ENCODE data around the gene MTHFD1. TPM values are rescaled to one million over a fixed set of nuclear protein-coding genes. Genes with fewer than 3 reads are reported as not detected.

The MTHFD1 gene
- polyA plus RNA-seq, 1 of the 3 experiments (the other 2 are of a cell fraction): 31.0 TPM

- TF ChIP-seq EP300 (IDR thresholded peaks at IDR 0.05; ENCODE audit: borderline replicate concordance in 1 of 2, low read depth in 1 of 2, low read length in 1 of 2) (no peak), GATA2 (CRISPR knock-in tag; IDR thresholded peaks at IDR 0.05) (no peak), RAD21 (IDR thresholded peaks at IDR 0.05; ENCODE audit: low read length) (no peak), FOSL2 (IDR thresholded peaks at IDR 0.05; ENCODE audit: borderline replicate concordance, low read depth) (no peak), RXRA (IDR thresholded peaks at IDR 0.05; ENCODE audit: borderline replicate concordance, low read depth) (no peak)
These were observed 105.3 kb downstream of the MTHFD1 start (continued) for GRCh38 chr14:64493455-64493854.

GRCh38 chr14:64495252-64495651 is 107.1 kb downstream of the MTHFD1 start:
- POLR2A ChIA-PET: interaction anchor here (1.4 kb wide), 1 partner anchor 45 kb away, joined by 6 read pairs; the partner anchor contains the start of gene HSPA2
- H2AFZ ChIP-seq (ENCODE audit: low read depth): no peak overlapping the region
- H3K9me3 ChIP-seq: no peaks in the 10 kb centered on the region
- no peak for DNase-seq
- CTCF ChIA-PET: interaction anchor here (1.4 to 3.4 kb wide), 4 partner anchors 16 to 65 kb away, joined by 3 to 22 read pairs (median 9); no protein-coding TSS in a partner anchor
- peaks cover 0 to 5% of the 10 kb centered on the region in 2 experiments; a peak in 2 of 4 replicates for H3K4me1 ChIP-seq (ENCODE audit: control insufficient read depth in 1 of 2, insufficient read depth in 2 of 2, low read depth in 1 of 2, low read length in 1 of 2)
- peaks cover 14 to 17% of the 10 kb centered on the region in 2 experiments for H3K36me3 ChIP-seq (replicated peaks in 1 of 2; ENCODE audit: control insufficient read depth in 1 of 2, insufficient read depth in 2 of 2, low read length in 1 of 2)
- no peaks in the 10 kb centered on the region for H3K9me2 ChIP-seq
- TF ChIP-seq YY1 (IDR thresholded peaks at IDR 0.05; ENCODE audit: low read depth) (no peak), FOXJ3 (CRISPR knock-in tag; IDR thresholded peaks at IDR 0.05) (no peak), NRF1 (IDR thresholded peaks at IDR 0.05; ENCODE audit: low read depth, low read length) (no peak), FOSL2 (IDR thresholded peaks at IDR 0.05; ENCODE audit: borderline replicate concordance, low read depth) (no peak), JUND (IDR thresholded peaks at IDR 0.05) (no peak)
- H3K4me3 ChIP-seq (ENCODE audit: low read depth in 2 of 2, low read length in 1 of 2): no peak overlapping the region
- no peak overlapping the region for H3K4me2 ChIP-seq
- H3K27me3 ChIP-seq (ENCODE audit: insufficient read depth): no peaks in the 10 kb centered on the region
- no peak overlapping the region for H3K9ac ChIP-seq
- no peak overlapping the region for H3K27ac ChIP-seq (ENCODE audit: low read depth in 2 of 2, low read length in 1 of 2)
- no peaks in the 10 kb centered on the region for H4K20me1 ChIP-seq (ENCODE audit: insufficient read depth)
- peaks cover 22% of the 10 kb centered on the region for H3K79me2 ChIP-seq (ENCODE audit: insufficient read depth)
- H3F3A ChIP-seq (replicated peaks; ENCODE audit: insufficient read depth): peaks cover 6% of the 10 kb centered on the region

- Histone ChIP-seq H3F3A (replicated peaks; ENCODE audit: insufficient read depth) (peaks cover 16% of the 10 kb centered on the region), H3K4me3 (ENCODE audit: low read depth in 2 of 2, low read length in 1 of 2) (no peak overlapping the region), H3K4me1 (ENCODE audit: control insufficient read depth in 1 of 2, insufficient read depth in 2 of 2, low read depth in 1 of 2, low read length in 1 of 2) (peaks cover 12 to 13% of the 10 kb centered on the region in 2 experiments; a peak in 3 of 4 replicates), H4K20me1 (ENCODE audit: insufficient read depth) (no peaks in the 10 kb centered on the region), H3K9ac (no peak overlapping the region), H3K36me3 (replicated peaks in 1 of 2; ENCODE audit: control insufficient read depth in 1 of 2, insufficient read depth in 2 of 2, low read length in 1 of 2) (peaks cover 13 to 17% of the 10 kb centered on the region in 2 experiments), H3K9me3 (no peaks in the 10 kb centered on the region), H3K4me2 (no peak overlapping the region), H3K79me2 (ENCODE audit: insufficient read depth) (peaks cover 32% of the 10 kb centered on the region), H3K27ac (ENCODE audit: low read depth in 2 of 2, low read length in 1 of 2) (no peak overlapping the region), H3K9me2 (no peaks in the 10 kb centered on the region), H2AFZ (ENCODE audit: low read depth) (no peak overlapping the region), H3K27me3 (ENCODE audit: insufficient read depth) (no peaks in the 10 kb centered on the region)
- ChIA-PET POLR2A (no interaction called here), CTCF (interaction anchor here (0.9 to 2.3 kb wide), 5 partner anchors 14 to 152 kb away, joined by 5 to 13 read pairs (median 6); no protein-coding TSS in a partner anchor)
- no peak for DNase-seq
- TF ChIP-seq USF1 (IDR thresholded peaks at IDR 0.05; ENCODE audit: borderline replicate concordance, low read depth): no peak
- no peak for TF ChIP-seq RXRA (IDR thresholded peaks at IDR 0.05; ENCODE audit: borderline replicate concordance, low read depth)
- TF ChIP-seq ELF1 (IDR thresholded peaks at IDR 0.05): no peak
- no peak for TF ChIP-seq NFIC (IDR thresholded peaks at IDR 0.05; ENCODE audit: borderline replicate concordance)
- TF ChIP-seq SIN3A (IDR thresholded peaks at IDR 0.05; ENCODE audit: borderline replicate concordance, low read depth, low read length): no peak
- no peak for TF ChIP-seq GABPA (IDR thresholded peaks at IDR 0.05; ENCODE audit: low read depth)
- no peak for TF ChIP-seq USF2 (IDR thresholded peaks at IDR 0.05; ENCODE audit: borderline replicate concordance, low read depth, low read length)
These were observed 108.6 kb downstream of the MTHFD1 start for GRCh38 chr14:64496764-64497163.

Measured in SK-N-SH (cell line).